Effector CD4-positive, alpha-beta T cell (primary cell): ENCODE measurements around the gene CAMSAP2.

Source experiments
- DNase-seq: peaks from one replicate; pipeline ENCODE4 v3.0.0-alpha.2; 2020
- total RNA-seq: gene quantifications from one replicate; lab custom pipeline; 2026; lab: John Stamatoyannopoulos, UW

Gene CAMSAP2, protein sequence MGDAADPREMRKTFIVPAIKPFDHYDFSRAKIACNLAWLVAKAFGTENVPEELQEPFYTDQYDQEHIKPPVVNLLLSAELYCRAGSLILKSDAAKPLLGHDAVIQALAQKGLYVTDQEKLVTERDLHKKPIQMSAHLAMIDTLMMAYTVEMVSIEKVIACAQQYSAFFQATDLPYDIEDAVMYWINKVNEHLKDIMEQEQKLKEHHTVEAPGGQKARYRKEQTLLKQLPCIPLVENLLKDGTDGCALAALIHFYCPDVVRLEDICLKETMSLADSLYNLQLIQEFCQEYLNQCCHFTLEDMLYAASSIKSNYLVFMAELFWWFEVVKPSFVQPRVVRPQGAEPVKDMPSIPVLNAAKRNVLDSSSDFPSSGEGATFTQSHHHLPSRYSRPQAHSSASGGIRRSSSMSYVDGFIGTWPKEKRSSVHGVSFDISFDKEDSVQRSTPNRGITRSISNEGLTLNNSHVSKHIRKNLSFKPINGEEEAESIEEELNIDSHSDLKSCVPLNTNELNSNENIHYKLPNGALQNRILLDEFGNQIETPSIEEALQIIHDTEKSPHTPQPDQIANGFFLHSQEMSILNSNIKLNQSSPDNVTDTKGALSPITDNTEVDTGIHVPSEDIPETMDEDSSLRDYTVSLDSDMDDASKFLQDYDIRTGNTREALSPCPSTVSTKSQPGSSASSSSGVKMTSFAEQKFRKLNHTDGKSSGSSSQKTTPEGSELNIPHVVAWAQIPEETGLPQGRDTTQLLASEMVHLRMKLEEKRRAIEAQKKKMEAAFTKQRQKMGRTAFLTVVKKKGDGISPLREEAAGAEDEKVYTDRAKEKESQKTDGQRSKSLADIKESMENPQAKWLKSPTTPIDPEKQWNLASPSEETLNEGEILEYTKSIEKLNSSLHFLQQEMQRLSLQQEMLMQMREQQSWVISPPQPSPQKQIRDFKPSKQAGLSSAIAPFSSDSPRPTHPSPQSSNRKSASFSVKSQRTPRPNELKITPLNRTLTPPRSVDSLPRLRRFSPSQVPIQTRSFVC (N-terminal part only)
- total RNA-seq, result 12.2 reads per million, percentile 36 among the genes with 10 or more reads in this experiment

DNA sequence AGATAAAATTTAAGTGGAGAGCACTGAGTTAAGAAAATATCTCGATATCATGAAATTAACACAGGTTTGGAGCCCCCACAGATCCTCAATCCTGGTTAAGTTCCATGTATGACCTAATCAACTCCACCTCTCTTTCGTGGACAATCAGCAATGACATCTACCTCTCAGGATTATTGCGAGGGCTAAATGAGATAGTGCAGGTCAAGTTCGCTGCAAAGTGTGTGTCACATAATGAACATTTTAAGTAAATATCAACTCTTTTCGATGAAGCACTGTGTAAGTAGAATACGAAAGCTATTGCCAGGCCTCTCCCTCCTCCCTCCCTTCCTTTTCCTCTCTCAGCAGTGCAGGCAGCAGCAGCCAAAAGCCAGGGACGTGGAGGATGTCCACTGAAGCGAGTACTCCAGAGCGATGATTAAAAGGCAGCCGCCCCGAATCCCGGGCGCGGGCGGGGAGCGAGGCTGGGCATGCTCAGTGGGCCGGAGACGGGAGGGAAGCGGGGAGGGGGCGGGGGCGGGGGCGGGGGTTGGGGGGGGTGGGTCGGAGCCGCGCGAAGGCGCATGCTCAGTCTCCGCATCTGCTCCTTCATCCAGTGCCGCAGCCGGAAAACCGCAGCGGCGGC, at the start of gene CAMSAP2:
TSS of gene CAMSAP2 (plus strand) at position 567 of the 622 bp plus-strand sequence. CDS start 935 bp downstream, outside the sequence.
- peak; percentile 54 for DNase-seq

DNA sequence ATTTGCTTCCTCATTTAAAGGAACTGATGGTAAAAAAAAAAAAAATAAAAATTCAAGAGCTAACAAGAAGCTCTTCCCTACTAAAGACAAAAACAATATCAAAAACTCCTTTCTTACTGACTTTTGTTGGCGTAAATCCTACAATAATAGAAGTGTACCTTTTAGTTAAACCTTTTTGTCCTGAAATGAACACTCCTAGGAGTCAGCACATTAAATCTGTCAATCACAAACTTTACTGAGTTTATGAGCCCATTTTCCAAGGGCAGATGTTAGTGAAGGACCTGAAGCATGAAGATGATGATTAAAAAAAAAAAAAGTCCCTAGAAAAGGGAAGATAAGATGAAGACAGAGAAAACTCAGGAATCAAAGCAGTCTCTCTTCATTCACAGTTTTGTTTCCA, 46.4 kb upstream of the CAMSAP2 start:
- DNase-seq, result no peak

DNA sequence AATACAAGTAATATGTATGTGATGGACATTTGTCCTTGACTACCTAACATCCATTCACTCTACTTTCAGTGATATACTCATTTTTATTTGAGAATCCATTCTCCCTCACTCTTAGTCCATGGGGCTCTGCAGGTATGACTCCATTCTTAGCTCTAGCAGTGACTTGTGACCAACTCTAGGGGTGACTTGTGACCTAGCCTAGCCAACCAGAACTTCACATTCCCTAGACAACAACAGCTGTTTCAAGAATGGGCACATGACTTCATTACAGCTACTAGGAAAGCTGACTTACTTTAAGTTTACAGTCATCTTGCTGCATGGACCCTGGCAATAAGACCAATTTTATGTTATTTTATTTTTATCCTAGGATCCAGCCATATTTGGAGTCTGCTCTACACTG, 45.4 kb upstream of the CAMSAP2 start:
- no peak for DNase-seq

DNA sequence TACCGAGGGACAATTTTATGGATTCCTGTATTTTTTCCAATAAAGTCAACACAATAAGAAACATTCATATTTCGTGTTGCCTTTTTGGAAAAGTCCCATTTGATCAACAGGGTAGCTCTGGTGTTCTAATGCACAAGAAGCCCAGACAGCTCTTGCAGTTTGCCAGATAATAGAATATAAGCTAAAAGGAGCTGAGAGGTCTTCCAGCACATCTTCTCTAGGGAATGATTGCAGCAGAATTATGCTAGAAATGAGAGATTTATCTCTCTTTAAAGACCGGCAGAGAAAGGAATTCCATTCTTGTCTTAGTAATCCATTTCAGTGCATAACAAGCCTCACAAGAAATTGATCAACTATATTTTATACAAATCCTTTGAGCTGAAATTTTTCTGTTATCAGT, 44.0 kb upstream of the CAMSAP2 start:
- no peak for DNase-seq

DNA sequence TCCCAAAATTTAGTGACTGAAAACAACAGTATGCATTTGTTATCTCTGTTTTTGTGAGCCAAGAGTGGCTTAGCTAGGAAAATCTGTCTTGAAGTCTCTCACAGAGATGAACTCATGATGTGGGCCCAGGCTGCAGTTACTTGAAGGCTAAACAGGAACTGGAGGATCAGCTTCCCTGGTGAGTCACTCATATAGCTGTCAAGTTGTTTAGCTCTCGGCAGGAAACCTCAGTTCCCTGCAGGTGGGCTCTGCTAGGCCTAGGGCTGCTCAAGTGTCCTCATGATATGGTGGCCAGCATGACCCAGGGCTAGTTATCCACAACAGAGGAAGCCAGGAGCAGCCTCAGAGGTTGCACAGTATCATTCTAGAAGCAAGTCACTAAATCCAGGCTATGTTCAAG, 38.8 kb upstream of the CAMSAP2 start:
- DNase-seq, result no peak

DNA sequence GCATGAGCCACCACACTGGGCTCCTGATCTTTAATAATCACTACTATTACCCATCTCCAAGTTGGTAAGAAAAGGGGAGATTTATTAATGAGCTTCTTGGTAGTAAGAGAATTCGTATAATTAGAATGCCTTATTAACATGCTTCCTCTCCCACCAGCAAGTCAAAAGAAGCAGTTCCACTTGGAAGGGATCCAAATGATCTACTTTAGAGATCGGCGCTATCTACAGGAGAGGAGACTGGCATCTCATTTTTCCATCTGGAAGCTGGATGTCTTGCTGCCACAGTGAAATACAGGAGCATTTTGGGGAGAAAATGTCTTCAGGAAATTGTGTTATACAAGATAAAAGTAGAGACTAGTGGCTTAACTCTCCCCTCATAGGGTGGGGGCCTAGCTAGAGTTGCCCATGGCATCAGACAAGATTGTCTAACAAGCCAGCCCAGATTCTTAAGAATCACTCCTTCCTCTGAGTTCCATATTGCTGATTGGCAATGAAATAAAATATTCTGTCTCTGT, 33.6 kb upstream of the CAMSAP2 start:
- DNase-seq, result no peak

DNA sequence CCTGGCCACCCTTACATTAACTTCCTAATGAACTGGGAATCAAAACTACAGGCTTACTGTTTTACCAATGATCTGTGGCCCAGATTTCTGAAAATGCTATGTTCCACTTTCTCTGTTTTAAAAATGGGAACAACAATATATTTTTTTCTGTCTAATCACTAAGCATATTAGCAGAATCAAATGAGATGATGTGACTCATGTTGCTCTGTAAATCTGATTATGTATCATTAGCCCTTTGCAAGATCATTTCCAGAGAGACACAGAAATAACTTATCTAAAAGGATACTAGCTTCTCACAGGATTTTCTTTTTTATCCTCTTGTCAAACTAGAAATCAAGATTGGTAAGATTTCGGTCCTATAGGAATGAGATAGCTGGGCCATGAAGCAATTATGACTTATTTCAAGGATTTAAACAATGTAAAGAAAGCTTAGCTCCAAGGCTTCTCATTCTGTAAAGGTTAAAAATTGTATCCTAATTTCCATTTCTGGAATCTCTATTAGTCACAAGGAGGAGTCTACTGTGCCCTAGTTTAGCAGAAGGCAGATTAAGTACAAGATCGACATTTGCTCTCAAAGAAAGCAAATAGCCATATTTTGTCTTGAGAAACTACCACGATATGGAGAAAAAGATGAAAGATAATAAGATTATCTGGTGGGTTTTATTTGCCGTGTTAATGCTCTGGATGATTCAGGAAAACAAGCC, 32.4 kb upstream of the CAMSAP2 start:
- DNase-seq, result no peak

DNA sequence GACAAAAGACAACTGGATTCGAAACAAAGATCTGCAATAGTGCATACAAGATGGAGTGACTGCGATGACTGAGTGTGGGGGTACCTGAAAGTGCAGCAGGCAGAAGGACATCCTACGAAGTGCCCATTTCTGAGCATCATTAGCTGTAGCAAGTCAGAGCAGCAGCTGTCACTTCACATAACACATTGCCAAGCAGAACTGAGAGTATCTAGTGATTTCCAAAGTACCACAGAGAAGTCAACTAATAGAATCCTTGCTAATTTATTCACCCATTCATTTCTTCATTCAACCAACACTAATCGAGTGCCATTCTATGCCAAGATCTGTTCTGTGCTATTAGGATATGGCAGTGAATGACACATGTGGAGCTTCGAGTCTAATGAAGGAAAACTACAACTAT, 31.6 kb upstream of the CAMSAP2 start:
- DNase-seq, result no peak

DNA sequence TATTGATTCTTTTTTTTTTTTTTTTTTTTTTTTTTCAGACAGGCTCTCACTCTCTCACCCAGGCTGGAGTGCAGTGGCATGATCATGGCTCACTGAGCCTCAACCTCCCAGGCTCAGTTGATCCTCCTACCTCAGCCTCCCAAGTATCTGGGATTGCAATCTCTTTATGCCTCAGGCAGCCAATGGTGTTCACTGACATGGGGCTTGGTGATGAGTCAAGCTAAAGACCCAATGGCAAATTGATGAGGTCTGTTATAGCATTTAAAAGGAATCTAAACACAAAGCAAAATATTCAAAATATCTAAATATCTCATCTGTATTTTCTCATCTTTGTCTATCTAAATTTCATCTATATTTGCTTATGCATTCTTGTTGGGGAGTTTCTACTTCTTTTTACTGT, 30.5 kb upstream of the CAMSAP2 start:
- no peak for DNase-seq

DNA sequence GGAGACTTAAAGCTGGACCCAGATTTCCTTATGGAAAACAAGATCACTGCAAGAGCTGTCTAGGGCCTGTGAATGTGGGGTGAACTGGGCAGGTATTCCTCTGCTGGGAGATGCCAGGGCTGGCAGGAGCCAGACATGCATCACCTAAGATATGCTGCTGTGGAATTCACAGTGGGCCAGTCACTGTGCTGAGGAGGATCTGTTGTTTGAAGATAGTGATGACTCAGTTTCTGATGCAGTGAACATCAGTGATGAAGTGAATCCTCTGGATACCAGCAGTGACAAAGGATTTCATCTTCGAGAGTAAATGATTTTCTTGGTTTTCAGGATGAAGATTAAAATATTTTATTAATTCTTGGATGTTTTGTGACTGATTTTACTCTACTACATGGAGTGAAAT, 29.9 kb upstream of the CAMSAP2 start:
- DNase-seq, result no peak

DNA sequence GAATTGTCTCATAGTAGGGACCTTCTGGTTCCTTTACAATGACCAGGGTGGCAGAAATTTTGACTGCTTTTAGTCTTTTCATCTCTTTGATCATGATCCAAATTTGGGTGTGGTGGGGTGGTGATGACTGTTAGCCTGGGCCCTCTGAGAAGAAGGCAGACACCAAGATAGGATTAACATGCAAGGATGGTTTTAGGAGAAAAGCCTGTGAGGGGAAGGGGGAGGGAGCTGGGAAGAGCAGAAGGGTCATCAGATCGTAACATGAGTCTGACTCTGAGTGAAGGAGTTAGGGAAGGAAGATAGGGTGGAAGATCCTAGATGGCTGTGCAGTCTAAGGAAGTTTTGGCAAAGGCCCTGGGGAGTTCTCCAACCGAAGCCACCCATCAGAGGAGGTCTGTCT, 28.5 kb upstream of the CAMSAP2 start:
- DNase-seq, result no peak

DNA sequence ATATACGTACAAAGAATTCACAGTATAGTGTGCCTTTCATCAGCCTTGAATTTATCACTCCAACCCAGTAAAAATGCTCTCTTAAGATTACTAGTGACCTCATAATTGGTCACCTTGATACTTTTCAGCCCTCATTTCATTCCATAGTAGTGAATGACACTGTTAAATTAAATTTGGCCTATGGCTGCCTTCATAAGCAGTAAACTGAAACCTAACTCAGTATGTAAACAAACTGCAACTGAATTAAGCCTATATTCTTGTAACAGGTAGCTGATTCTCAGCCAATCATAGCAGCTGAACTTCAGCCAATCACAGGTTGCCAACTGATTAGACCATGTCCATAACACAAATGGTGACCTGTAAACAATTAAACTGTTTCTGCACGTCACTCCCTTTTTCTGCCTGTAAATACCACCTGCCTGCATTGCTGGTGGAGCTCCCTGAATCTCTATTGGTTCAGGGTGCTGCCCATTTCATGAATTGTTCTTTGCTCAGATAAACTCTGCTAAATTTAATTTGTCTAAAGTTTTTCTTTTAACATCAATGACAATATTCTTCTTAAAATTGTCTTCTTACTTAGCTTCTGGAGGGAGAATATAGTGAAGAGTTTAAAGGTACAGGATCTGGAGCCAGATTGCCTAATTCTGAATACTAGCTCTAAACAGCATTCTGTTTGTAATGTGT, 24.0 kb upstream of the CAMSAP2 start:
- no peak for DNase-seq

DNA sequence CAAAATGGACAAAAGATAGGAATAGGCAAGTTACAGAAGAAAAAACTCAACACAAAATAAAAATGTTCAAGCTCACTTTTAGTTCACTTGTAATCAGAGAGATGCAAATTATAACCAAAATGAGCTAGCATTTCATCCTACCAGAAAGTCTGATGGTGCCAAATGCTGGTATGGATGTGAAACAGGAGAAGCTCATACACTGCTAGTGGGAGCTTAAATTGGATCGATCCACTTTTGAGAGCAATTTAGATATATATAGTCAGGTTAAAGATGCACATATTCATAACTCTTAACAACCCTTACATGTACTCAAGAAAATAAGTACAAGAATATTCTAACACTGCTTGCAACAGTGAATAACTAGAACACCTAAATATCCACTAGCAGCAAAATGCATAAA, 18.5 kb upstream of the CAMSAP2 start:
- DNase-seq, result no peak

DNA sequence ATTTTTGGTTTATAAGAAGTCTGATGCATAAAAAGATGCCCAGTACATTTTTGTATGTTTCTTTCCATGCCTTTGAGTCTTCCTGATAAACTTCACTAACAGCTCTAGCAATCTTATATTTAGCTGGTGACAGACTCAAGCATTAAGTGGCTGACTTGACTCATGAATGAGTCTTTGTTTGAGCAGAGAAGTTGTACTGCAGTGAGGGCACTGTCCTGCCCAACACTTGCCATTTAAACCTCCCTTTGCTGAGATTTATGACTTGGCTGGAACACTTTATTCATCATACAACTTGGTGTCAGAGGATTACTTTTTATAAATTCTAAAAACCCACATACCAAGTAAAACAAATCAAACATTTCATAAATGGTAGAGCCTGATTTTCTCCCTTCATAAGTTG, 14.6 kb upstream of the CAMSAP2 start:
- DNase-seq, result no peak

DNA sequence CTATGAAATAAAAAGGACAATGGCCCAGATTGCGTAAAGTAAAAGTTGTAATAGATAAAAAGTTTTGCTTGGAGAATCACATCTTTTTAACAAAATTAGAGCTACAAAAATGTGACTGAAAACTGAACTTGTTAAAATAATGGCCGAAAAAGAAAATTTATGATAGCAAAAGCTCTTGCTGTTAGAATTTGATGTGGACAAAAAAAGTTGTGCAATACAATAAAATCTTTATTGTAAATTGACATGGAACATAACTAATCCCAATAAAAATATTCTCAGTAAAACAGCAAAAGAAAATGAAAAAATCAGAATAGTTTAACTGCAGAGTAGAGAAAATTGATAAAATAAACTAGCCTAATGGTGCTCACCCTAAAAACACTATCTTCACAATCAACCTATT, 11.4 kb upstream of the CAMSAP2 start:
- DNase-seq, result no peak

DNA sequence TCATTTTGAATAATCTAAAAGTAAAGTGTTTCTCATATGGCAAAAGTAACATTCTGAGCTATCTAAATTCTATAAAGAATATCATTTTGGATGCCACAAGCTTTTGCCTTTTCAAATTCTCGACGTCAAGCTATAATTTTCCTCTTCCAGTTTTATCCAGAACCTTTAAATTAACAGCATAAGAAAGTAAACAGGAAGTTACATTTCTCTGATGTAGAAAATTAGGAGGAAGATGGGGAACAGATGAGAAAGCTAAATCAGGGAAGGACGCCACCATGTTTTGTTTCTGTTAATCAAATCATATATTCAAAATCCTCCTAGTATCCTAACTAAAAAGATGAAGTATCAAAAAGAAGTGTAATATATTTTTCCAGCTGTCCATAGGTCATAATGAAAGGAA, 8.8 kb upstream of the CAMSAP2 start:
- no peak for DNase-seq

DNA sequence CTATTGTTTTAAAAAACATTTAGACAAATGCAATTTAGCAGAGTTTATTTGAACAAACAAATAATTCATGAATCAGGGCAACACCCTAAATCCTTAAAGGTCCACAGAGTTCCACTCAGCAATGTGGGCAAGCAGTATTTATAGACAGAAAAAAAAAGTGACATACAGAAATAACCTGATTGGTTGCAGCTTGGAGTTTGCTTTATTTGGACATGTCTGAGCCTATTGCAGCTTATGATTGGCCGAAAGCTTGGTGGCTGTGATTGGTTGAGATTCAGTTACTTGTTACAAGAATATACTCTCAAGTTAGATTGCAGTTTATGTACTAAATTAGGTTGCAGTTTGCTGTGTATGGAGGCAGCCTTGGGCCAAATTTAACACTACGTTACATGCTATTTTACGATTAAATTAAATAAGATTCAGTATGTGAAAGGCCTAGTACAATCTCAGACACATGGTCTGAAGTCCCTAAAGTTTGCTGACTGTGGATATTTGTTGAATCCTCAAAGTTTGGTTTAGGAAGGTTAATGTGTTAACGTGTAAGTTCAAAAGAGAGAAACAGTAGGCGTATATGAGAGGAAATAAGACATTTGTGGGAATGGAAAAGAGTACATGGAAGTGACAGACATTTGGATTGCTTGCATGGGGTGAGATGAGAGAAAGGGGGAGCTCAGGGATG, 6.9 kb upstream of the CAMSAP2 start:
- no peak for DNase-seq

DNA sequence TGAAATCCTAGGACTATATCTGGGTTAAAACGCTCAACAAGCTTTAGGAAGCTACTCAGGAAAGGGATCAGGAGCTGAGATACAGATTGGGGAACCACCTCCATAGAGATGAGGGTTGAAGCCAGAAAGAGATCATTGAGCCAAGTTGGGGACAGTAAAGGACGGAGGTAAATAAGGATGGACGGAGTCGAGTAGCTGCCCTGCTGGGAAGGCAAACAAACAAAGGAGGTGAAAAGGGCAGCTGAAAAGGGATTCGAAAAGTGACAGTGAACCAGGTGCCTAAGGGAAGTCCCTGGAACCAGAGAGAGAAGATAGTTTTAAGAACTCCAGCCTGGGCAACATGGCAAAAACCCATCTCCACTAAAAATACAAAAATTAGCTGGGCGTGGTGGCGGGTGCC, 6.3 kb upstream of the CAMSAP2 start:
- no peak for DNase-seq

DNA sequence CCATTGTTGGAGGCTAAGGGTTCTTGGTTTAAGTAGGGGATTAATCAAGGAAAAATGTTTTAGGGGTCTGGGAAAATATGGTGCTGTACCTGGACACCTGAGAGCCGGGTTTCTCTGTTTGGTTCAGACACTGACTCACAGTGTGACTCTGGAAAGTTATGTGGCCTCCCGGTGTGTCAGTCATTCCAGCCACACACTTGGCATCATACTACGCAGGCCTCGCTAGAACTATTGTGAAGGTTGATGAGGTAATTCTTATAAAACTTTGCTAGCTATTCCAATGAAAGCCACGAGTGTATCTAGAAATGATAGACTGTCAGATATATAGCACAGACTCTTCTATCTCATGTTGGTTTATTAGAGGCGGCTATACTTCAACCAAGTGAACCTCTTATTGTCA, 4.8 kb upstream of the CAMSAP2 start:
- no peak for DNase-seq

DNA sequence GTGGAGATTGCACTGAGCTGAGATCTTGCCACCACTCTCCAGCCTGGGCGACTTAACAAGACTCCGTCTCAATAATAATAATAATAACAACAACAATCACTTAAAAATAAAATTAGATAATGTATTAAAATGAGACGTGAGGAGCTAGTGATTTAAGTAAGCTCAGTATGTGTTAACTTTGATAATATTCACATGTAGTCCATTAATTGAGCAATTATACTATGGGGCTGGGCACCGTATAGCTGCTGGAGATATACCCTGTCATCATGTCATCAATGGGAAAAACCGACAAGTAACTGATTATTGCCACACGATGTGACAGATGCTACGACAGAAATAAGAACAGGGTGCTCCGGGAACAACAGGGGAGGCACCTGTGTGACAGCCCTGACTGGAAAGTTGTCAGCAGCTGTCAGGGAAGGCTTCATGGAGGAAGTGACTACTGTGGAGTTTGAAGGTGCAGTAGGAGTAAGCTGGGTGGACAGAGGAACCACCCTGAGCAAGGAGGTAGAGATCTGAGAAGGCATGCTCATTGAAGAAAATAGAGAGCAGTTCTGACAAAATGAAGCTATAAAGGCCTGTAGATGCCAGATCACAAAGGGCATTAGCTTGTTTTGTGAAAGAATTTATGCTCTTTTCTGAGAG, 924 bp upstream of the CAMSAP2 start:
- no peak for DNase-seq
